Fibroblast of lung (primary cell): ENCODE measurements around the gene HUS1. TPM values are rescaled to one million over a fixed set of nuclear protein-coding genes. Genes with fewer than 3 reads are reported as not detected.
"Not testable (repeated sequence)": the region's sequence is repeated elsewhere in the genome, so short reads cannot be mapped to it uniquely, and the experiment has no call there.

Source experiments
- DNase-seq, 2 donors: peaks; one replicate each; pipeline versions ENCODE4 v3.0.0 to v3.0.0-alpha.2; 2010; ENCODE audit warnings: low read depth in 2 of 2
- H2AFZ ChIP-seq: 2 replicates; pipeline ENCODE4 v1.5.1; 2012; ENCODE audit warnings: low read length, control low read depth, inconsistent platforms
- H3K27ac ChIP-seq: 2 replicates; pipeline ENCODE4 v1.5.1; 2011; ENCODE audit warnings: low read length, control low read depth; ENCODE audit not compliant: insufficient read depth
- H3K27me3 ChIP-seq: 2 replicates; pipeline ENCODE4 v1.5.1; 2011; ENCODE audit warnings: mild to moderate bottlenecking, low read length; ENCODE audit not compliant: control insufficient read depth, insufficient read depth
- H3K36me3 ChIP-seq: 2 replicates; pipeline ENCODE4 v1.5.1; 2011; ENCODE audit warnings: low read length; ENCODE audit not compliant: control insufficient read depth, insufficient read depth
- H3K4me1 ChIP-seq: 2 replicates; pipeline ENCODE4 v1.5.1; 2011; ENCODE audit warnings: low read length; ENCODE audit not compliant: control insufficient read depth, insufficient read depth; ENCODE audit errors: extremely low read depth
- H3K4me2 ChIP-seq: 2 replicates; pipeline ENCODE4 v1.5.1; 2011; ENCODE audit warnings: low read length, control low read depth; ENCODE audit not compliant: insufficient read depth; ENCODE audit errors: extremely low read depth
- H3K4me3 ChIP-seq, 4 experiments: fragments of 200-600 bp in 1 of 4; sonication (generic) in 1 of 4; replicated peaks in 1 of 4; 2 replicates each; pipeline ENCODE4 v1.5.1; 2011 to 2016; ENCODE audit warnings: low read length in 4 of 4, low read depth in 3 of 4, mild to moderate bottlenecking in 3 of 4, control low read depth in 2 of 4, inconsistent platforms in 1 of 4, mixed read lengths in 1 of 4; ENCODE audit not compliant: insufficient read depth in 1 of 4; ENCODE audit errors: control extremely low read depth in 1 of 4
- H3K79me2 ChIP-seq: 2 replicates; pipeline ENCODE4 v1.5.1; 2012; ENCODE audit warnings: mild to moderate bottlenecking, low read length, inconsistent platforms; ENCODE audit not compliant: control insufficient read depth, insufficient read depth
- H3K9ac ChIP-seq: 2 replicates; pipeline ENCODE4 v1.5.1; 2011; ENCODE audit warnings: mild to moderate bottlenecking, low read length, control low read depth; ENCODE audit not compliant: insufficient read depth
- H3K9me3 ChIP-seq: 2 replicates; pipeline ENCODE4 v1.5.1; 2012; ENCODE audit warnings: low read depth, low read length; ENCODE audit not compliant: control insufficient read depth, insufficient read depth
- H4K20me1 ChIP-seq: 2 replicates; pipeline ENCODE4 v1.5.1; 2011; ENCODE audit warnings: low read length; ENCODE audit not compliant: control insufficient read depth, insufficient read depth; ENCODE audit errors: extremely low read depth
- CTCF ChIP-seq, 2 donors: IDR thresholded peaks in 1 of 2; conservative IDR thresholded peaks in 1 of 2; 1 replicate in 1 of 2; 2 replicates in 1 of 2; pipeline ENCODE4 v1.5.1; 2011 to 2012; ENCODE audit warnings: low read length in 2 of 2, control low read depth in 1 of 2, inconsistent platforms in 1 of 2, low read depth in 1 of 2, mild to moderate bottlenecking in 1 of 2
- EZH2 ChIP-seq: IDR thresholded peaks from 2 replicates; pipeline ENCODE4 v1.5.1; 2012; ENCODE audit warnings: low read length, control low read depth, mild to moderate bottlenecking; ENCODE audit errors: missing control alignments
- polyA plus RNA-seq, 2 donors: library from polyadenylated mRNA; depleted of rRNA in 1 of 2; stranded (reverse) in 1 of 2; unstranded in 1 of 2; fragments of >200 nt; gene quantifications; 2 replicates each; pipeline ENCODE4 v1.2.1, GENCODE V29; 2011 to 2012; ENCODE audit warnings: missing spikeins in 1 of 2
- total RNA-seq: library from RNA; depleted of rRNA; stranded (reverse); fragments of >200 nt; gene quantifications from 2 replicates; pipeline ENCODE4 v1.2.1, GENCODE V29; 2014

Gene HUS1
- total and polyA plus RNA-seq, 2 donors (not counting 1 experiment from before 2014, with no cell fraction given): 14.2 to 29.4 TPM

GRCh38 chr7:47932016-47932415 lies 47.4 kb downstream of the HUS1 start:
- Histone ChIP-seq H3K4me3 (no peak overlapping the region), H3K9ac (no peak overlapping the region)

GRCh38 chr7:47931005-47932004 lies 48.1 kb downstream of the HUS1 start:
- Histone ChIP-seq H3K9me3 (no peaks in the 10 kb centered on the region), H2AFZ (no peak overlapping the region), H3K27ac (no peak overlapping the region), H3K4me1 (no peaks in the 10 kb centered on the region), H3K79me2 (no peaks in the 10 kb centered on the region), H4K20me1 (no peaks in the 10 kb centered on the region), H3K4me2 (no peak overlapping the region), H3K4me3 (no peak overlapping the region), H3K36me3 (no peaks in the 10 kb centered on the region), H3K27me3 (no peaks in the 10 kb centered on the region), H3K9ac (no peak overlapping the region)
- no peak for TF ChIP-seq CTCF (conservative IDR thresholded peaks at IDR 0.05 in 1 of 2, IDR thresholded peaks at IDR 0.05 in 1 of 2; ENCODE audit: low read depth in 1 of 2, low read length in 2 of 2)
- TF ChIP-seq EZH2: no peak
- DNase-seq: peak in 1 of 2 donors; percentile 51

More at GRCh38 chr7:47932016-47932415, 47.4 kb downstream of the HUS1 start:
- TF ChIP-seq EZH2: no peak
- no peaks in the 10 kb centered on the region for H3K79me2 ChIP-seq
- no peak overlapping the region for H2AFZ ChIP-seq
- no peaks in the 10 kb centered on the region for H4K20me1 ChIP-seq
- no peaks in the 10 kb centered on the region for H3K27me3 ChIP-seq
- no peak overlapping the region for H3K27ac ChIP-seq
- peak in 1 of 2 donors; percentile 83 for DNase-seq
- H3K36me3 ChIP-seq: no peaks in the 10 kb centered on the region
- no peak overlapping the region for H3K4me2 ChIP-seq
- H3K9me3 ChIP-seq: no peaks in the 10 kb centered on the region
- H3K4me1 ChIP-seq: no peaks in the 10 kb centered on the region

GRCh38 chr7:47924266-47924665 lies 55.1 kb downstream of the HUS1 start:
- DNase-seq: no peak
- Histone ChIP-seq H3K9me3 (no peaks in the 10 kb centered on the region), H3K27me3 (no peaks in the 10 kb centered on the region), H3K4me3 (no peak overlapping the region), H3K4me2 (no peak overlapping the region), H2AFZ (no peak overlapping the region), H4K20me1 (no peaks in the 10 kb centered on the region), H3K36me3 (no peaks in the 10 kb centered on the region), H3K9ac (no peak overlapping the region), H3K27ac (no peak overlapping the region), H3K4me1 (no peaks in the 10 kb centered on the region), H3K79me2 (no peaks in the 10 kb centered on the region)
- TF ChIP-seq EZH2 (no peak), CTCF (conservative IDR thresholded peaks at IDR 0.05 in 1 of 2, IDR thresholded peaks at IDR 0.05 in 1 of 2; ENCODE audit: low read depth in 1 of 2, low read length in 2 of 2) (no peak)

GRCh38 chr7:47923081-47923875 lies 56.1 kb downstream of the HUS1 start:
- H3K36me3 ChIP-seq, H3K4me2 ChIP-seq, H3K27me3 ChIP-seq, DNase-seq, H3K79me2 ChIP-seq, H3K9me3 ChIP-seq, H4K20me1 ChIP-seq, H3K9ac ChIP-seq, H3K4me1 ChIP-seq, H3K27ac ChIP-seq, H2AFZ ChIP-seq, H3K4me3 ChIP-seq: not testable (repeated sequence)

- H3K4me3 ChIP-seq, H3K4me1 ChIP-seq, H3K36me3 ChIP-seq, H3K27ac ChIP-seq, H3K4me2 ChIP-seq, H2AFZ ChIP-seq, H3K9ac ChIP-seq, H4K20me1 ChIP-seq, H3K9me3 ChIP-seq, H3K79me2 ChIP-seq, H3K27me3 ChIP-seq: not testable (repeated sequence)
- DNase-seq: peak in 1 of 2 donors; percentile 25
Observed at GRCh38 chr7:47916514-47916913, 62.9 kb downstream of the HUS1 start.
